Panc1 (cell line): Measurements from ENCODE around the gene RC3H1. TPM values are rescaled to one million over a fixed set of nuclear protein-coding genes. Genes with fewer than 3 reads are reported as not detected.

ENCODE experiments used
- ATAC-seq: fragments of 200-7000 bp; cut with Tn5 transposase; 2 replicates; pipeline ENCODE4 v1.9.1; 2020; ENCODE audit warnings: mild to moderate bottlenecking, moderate library complexity
- BruUV-seq: library from RNA; stranded (reverse); fragments of 400-500 nt; replicated peaks from 2 replicates; lab custom pipeline; 2021; lab: Mats Ljungman, UMichigan
- CTCF ChIA-PET: fragments of 300-600 bp; sonication (Branson Sonifier 250); formaldehyde crosslinking; loops from one replicate; lab custom pipeline; 2022; ENCODE audit warnings: antibody characterized with exemption; lab: Charles Lee
- POLR2A ChIA-PET: fragments of 300-600 bp; sonication (Branson Sonifier 250); formaldehyde crosslinking; loops from one replicate; lab custom pipeline; 2022; ENCODE audit warnings: antibody characterized with exemption; lab: Charles Lee
- DNase-seq: peaks from one replicate; pipeline ENCODE4 v3.0.0-alpha.2; 2010; ENCODE audit warnings: low read depth, low spot score
- H3K27ac ChIP-seq: 2 replicates; pipeline ENCODE4 v1.5.1; 2011; ENCODE audit warnings: mild to moderate bottlenecking, low read length, inconsistent platforms
- H3K27me3 ChIP-seq: fragments of 200-500 bp; sonication (Bioruptor generic); 2 replicates; pipeline ENCODE4 v1.6.0; 2014; ENCODE audit warnings: low read length, inconsistent platforms; ENCODE audit not compliant: control insufficient read depth, insufficient read depth
- H3K36me3 ChIP-seq: fragments of 200-500 bp; sonication (Bioruptor generic); 2 replicates; pipeline ENCODE4 v1.5.1; 2014; ENCODE audit warnings: inconsistent platforms, mild to moderate bottlenecking, low read length, moderate library complexity; ENCODE audit not compliant: control insufficient read depth, insufficient read depth
- H3K4me1 ChIP-seq: 2 replicates; pipeline ENCODE4 v1.5.1; 2011; ENCODE audit warnings: inconsistent platforms, mild to moderate bottlenecking, low read length, moderate library complexity; ENCODE audit not compliant: control insufficient read depth, insufficient read depth
- H3K4me3 ChIP-seq, 2 experiments: 2 replicates each; pipeline ENCODE4 v1.5.1; 2011 to 2012; ENCODE audit warnings: low read depth in 2 of 2, low read length in 2 of 2, mild to moderate bottlenecking in 2 of 2, inconsistent platforms in 1 of 2, moderate library complexity in 1 of 2
- H3K9me3 ChIP-seq: fragments of 200-500 bp; sonication (Bioruptor generic); 2 replicates; pipeline ENCODE4 v1.5.1; 2014; ENCODE audit warnings: low read depth, mild to moderate bottlenecking, inconsistent platforms, low read length, moderate library complexity; ENCODE audit not compliant: control insufficient read depth, insufficient read depth
- CTCF ChIP-seq: fragments of 450-650 bp; IDR thresholded peaks from 2 replicates; pipeline ENCODE4 v1.5.1; 2017; ENCODE audit warnings: mild to moderate bottlenecking
- POLR2AphosphoS5 ChIP-seq: IDR thresholded peaks from 2 replicates; pipeline ENCODE4 v1.6.1; 2012; ENCODE audit warnings: mild to moderate bottlenecking, low read depth, low read length, moderate library complexity
- REST ChIP-seq, 2 experiments: IDR thresholded peaks; 2 replicates each; pipeline ENCODE4 v1.6.1; 2011 to 2012; ENCODE audit warnings: low read depth in 2 of 2, control low read depth in 1 of 2, low read length in 1 of 2, mild to moderate bottlenecking in 1 of 2, moderate library complexity in 1 of 2; ENCODE audit not compliant: insufficient read depth in 1 of 2
- SIN3A ChIP-seq: IDR thresholded peaks from 2 replicates; pipeline ENCODE4 v1.6.1; 2012; ENCODE audit warnings: low read depth, mild to moderate bottlenecking, low read length, moderate library complexity, borderline replicate concordance; ENCODE audit not compliant: insufficient read depth
- TCF7L2 ChIP-seq: IDR thresholded peaks from 2 replicates; pipeline ENCODE4 v1.6.1; 2011; ENCODE audit warnings: mild to moderate bottlenecking, low read depth, low read length, inconsistent platforms
- in situ Hi-C: cut with HindIII; loops from 2 replicates; pipeline ENCODE4 v1.10.0; 2016; ENCODE audit warnings: low sequenced_read_pairs, low pct_unique_long_range_greater_than_20kb
- intact Hi-C: fragments of 100-400 bp; cut with micrococcal nuclease; formaldehyde crosslinking; loops from one replicate; pipeline ENCODE4 v1.10.0; 2022; ENCODE audit not compliant: unreplicated experiment
- total RNA-seq: library from RNA; stranded (reverse); gene quantifications from one replicate; pipeline ENCODE4 v1.2.1, GENCODE V29; 2021; ENCODE audit not compliant: unreplicated experiment

Gene RC3H1
- total RNA-seq, 1 experiment from 2014 or later: 21.4 TPM

- intact Hi-C loops (no loop called here), in situ Hi-C loops (no loop called here)
- CTCF ChIA-PET: no interaction called here
- POLR2A ChIA-PET: no interaction called here
- BruUV-seq: no TSS peak
- H3K4me1 ChIP-seq: no peaks in the 10 kb centered on the region
- no peaks in the 10 kb centered on the region for H3K9me3 ChIP-seq
- ATAC-seq (no peak), DNase-seq (no peak)
- H3K36me3 ChIP-seq: peaks cover 25% of the 10 kb centered on the region
- TF ChIP-seq SIN3A (no peak), TCF7L2 (no peak), CTCF (no peak), POLR2AphosphoS5 (no peak), REST (IDR thresholded peaks at IDR 0.05; ENCODE audit: insufficient read depth in 1 of 2, low read depth in 2 of 2, low read length in 1 of 2) (no peak)
- H3K4me3 ChIP-seq: no peak overlapping the region
- no peak overlapping the region for H3K27ac ChIP-seq
- no peaks in the 10 kb centered on the region for H3K27me3 ChIP-seq
Measured at GRCh38 chr1:173963477-173963876, 58.7 kb downstream of the RC3H1 start.

DNA sequence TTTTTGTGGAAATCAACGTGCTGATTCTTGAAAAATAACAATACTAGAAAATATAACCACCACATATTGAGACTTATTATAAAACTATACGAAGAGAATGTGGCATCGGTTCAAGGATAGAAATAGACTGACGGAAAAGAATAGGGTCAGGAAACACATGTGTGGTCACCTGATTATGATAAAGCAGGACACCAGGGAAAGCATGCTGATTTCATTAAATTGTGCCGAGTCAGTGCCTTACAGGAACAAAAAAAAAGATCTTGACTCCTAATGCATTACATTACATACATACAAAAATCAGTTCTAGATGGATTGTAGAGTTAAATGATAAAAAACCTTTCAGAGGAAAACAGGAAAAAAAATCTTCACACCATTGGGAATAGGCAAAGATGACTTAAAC, 61.5 kb downstream of the RC3H1 start:
- POLR2A ChIA-PET: interaction anchor here (0.6 kb wide), 1 partner anchor 1070 kb away, joined by 20 read pairs; no protein-coding TSS in a partner anchor
- TF ChIP-seq POLR2AphosphoS5 (no peak), SIN3A (no peak)
- H3K4me3 ChIP-seq: no peak overlapping the region
- no peaks in the 10 kb centered on the region for H3K27me3 ChIP-seq
- DNase-seq (no peak), ATAC-seq (no peak)
- no peak overlapping the region for H3K27ac ChIP-seq
- H3K4me1 ChIP-seq: no peaks in the 10 kb centered on the region
- CTCF ChIA-PET: no interaction called here
- in situ Hi-C loops (no loop called here), intact Hi-C loops (no loop called here)
- no peaks in the 10 kb centered on the region for H3K9me3 ChIP-seq
- peaks cover 18% of the 10 kb centered on the region; the same call in 1 of the 2 replicates for H3K36me3 ChIP-seq
- no TSS peak for BruUV-seq

- no peak for ATAC-seq
- intact Hi-C loops: no loop called here
- Histone ChIP-seq H3K9me3 (no peaks in the 10 kb centered on the region), H3K27ac (no peak overlapping the region), H3K36me3 (peaks cover 10% of the 10 kb centered on the region; the same call in 1 of the 2 replicates), H3K4me1 (no peaks in the 10 kb centered on the region), H3K4me3 (no peak overlapping the region), H3K27me3 (no peaks in the 10 kb centered on the region)
- in situ Hi-C loops: no loop called here
- no peak for DNase-seq
- CTCF ChIA-PET: no interaction called here
- POLR2A ChIA-PET: interaction anchor here (0.6 kb wide), 1 partner anchor 923 kb away, joined by 5 read pairs; no protein-coding TSS in a partner anchor
- no TSS peak for BruUV-seq
- TF ChIP-seq SIN3A (no peak), REST (IDR thresholded peaks at IDR 0.05; ENCODE audit: insufficient read depth in 1 of 2, low read depth in 2 of 2, low read length in 1 of 2) (no peak), CTCF (no peak), TCF7L2 (no peak), POLR2AphosphoS5 (no peak)
Measured at GRCh38 chr1:173954179-173954578, 68.0 kb downstream of the RC3H1 start.
